Subcutaneous adipose tissue (tissue), 4 donors: ENCODE results near the gene DNAI7. TPM values are rescaled to one million over a fixed set of nuclear protein-coding genes. Genes with fewer than 3 reads are reported as not detected.

Experiments used
- total RNA-seq, 4 donors: library from RNA; depleted of rRNA; stranded (reverse); fragments of >200 nt; gene quantifications; one replicate each; pipeline ENCODE4 v1.1.0, GENCODE V29; 2016
- TF ChIP-seq, protein P1 (sequence below): fragments of 450-650 bp; IDR thresholded peaks from one replicate; pipeline ENCODE4 v1.5.1; 2016; ENCODE audit warnings: low read depth, mild to moderate bottlenecking, control low read depth, antibody characterized with exemption, moderate library complexity

DNAI7 gene
- total RNA-seq, 4 donors from 2014 or later, result 0.34 to 0.44 TPM; not detected in 2

DNA sequence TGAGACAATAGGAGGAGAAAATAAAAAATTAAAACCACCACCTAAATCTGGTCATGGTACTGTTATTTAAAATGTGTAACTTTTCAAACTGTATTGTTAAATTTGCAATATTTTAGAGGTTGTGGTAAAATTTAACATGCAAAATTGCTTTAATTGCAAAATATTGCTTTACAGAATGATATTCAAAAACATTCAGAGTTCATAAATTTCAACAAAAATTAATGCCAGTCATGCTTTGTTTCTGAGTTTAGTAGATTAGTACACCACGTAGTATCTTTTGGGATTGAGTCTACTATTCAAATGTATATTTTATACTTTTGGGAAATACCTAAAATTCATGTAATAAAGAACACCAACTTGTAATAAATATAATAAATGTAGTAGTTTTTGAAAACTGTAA is 18.4 kb upstream of the DNAI7 start:
- TF ChIP-seq, protein P1, sequence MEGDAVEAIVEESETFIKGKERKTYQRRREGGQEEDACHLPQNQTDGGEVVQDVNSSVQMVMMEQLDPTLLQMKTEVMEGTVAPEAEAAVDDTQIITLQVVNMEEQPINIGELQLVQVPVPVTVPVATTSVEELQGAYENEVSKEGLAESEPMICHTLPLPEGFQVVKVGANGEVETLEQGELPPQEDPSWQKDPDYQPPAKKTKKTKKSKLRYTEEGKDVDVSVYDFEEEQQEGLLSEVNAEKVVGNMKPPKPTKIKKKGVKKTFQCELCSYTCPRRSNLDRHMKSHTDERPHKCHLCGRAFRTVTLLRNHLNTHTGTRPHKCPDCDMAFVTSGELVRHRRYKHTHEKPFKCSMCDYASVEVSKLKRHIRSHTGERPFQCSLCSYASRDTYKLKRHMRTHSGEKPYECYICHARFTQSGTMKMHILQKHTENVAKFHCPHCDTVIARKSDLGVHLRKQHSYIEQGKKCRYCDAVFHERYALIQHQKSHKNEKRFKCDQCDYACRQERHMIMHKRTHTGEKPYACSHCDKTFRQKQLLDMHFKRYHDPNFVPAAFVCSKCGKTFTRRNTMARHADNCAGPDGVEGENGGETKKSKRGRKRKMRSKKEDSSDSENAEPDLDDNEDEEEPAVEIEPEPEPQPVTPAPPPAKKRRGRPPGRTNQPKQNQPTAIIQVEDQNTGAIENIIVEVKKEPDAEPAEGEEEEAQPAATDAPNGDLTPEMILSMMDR, result no peak

GRCh38 chr12:25208554-25208953 is 13.6 kb upstream of the DNAI7 start:
- TF ChIP-seq, protein P1, result no peak

- TF ChIP-seq, protein P1, result no peak
Measured at GRCh38 chr12:25207846-25208245, 12.9 kb upstream of the DNAI7 start.

DNA sequence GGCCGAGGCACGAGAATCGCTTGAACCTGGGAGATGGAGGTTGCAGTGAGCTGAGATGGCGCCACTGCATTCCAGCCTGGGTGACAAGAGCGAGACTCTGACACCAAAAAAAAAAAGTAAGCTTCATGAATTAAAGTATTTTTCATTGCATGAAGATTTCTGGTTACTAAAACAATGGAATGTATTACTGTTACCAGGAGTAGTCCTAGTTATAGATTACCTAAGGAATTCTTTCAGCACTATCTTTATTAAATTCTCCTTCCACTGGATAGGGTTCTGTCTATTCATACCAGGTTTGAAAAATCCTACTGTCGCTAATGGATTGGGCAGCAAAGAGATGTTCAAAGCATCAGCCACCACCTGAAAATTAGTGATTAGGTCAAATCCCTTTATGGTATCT is 12.5 kb upstream of the DNAI7 start:
- TF ChIP-seq, protein P1, result no peak

DNA sequence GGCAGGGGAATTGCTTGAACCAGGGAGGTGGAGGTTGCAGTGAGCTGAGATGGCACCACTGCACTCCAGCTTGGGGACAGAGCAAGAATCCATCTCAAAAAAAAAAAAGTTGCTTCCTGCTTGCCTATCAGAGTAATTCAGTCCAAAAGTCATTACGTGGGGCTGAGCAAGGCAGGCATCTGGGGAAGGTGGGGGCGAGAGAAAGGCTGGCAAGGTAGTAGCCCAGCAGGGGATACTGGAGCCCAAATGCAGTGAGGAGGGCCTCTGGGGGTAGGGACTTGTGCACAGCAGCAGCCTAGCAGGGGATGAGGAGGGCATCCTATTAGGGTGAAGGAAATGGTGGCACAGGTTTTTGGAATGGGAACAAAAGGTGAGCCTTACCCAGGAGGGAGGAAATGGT is 7.2 kb upstream of the DNAI7 start:
- TF ChIP-seq, protein P1, result no peak

DNA sequence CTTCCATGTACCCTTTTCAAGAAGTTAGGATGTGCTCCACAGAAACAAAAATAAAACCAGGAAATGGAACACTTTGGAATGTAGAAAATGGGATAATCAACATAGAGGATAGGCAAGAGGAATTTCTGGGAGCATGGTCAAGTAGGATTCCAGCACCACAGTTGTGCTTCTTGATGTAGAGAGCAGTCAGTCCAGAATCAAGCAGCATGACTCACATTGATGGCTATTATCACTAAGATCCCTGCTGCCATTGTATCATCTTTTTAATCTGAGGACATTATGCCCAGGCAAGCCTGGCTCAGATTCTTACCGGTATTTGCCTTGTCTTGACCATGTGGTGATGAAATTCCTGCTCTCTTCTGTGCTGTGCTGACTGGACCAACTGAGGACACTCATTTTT is 5.7 kb upstream of the DNAI7 start:
- TF ChIP-seq, protein P1, result no peak

DNA sequence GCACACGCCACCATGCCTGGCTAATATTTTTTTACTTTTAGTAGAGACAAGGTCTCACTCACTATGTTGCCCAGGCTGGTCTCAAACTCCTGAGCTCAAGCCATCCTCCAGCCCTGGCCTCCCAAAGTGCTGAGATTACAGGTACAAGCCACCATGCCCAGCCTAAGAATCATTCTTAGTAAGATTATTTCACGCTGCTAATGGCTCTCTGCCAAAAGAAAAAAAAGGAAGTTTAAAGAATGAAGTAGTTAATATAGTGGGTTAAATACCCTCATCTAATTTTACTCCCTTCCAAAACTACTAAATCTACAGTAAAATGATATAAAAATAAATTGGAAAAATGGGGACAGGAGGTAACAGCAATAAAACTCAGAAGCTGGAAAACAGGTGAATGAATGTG is 2.6 kb upstream of the DNAI7 start:
- TF ChIP-seq, protein P1, result no peak

GRCh38 chr12:25194722-25195055 is 271 bp downstream of the DNAI7 start:
- TF ChIP-seq, protein P1, result no peak
